GM21390 (cell line): ENCODE results near the gene SLCO1B3.
"Not testable (repeated sequence)": the region's sequence is repeated elsewhere in the genome, so short reads cannot be mapped to it uniquely, and the experiment has no call there.

Experiments used
- ATAC-seq: cut with Tn5 transposase; IDR thresholded peaks from one replicate; pipeline ENCODE4 v1.9.1; 2021; ENCODE audit not compliant: unreplicated experiment

The SLCO1B3 gene

GRCh38 chr12:20810487-20810886 is at the start of gene SLCO1B3:
TSS of gene SLCO1B3 (plus strand) at chr12:20810705. CDS start at chr12:20815739, 5,034 bp downstream.
- no peak for ATAC-seq

- no peak for ATAC-seq
These were observed 33.1 kb upstream of the SLCO1B3 start for GRCh38 chr12:20777420-20777819.

- ATAC-seq: no peak
These were observed 31.5 kb upstream of the SLCO1B3 start for GRCh38 chr12:20778969-20779368.

GRCh38 chr12:20779971-20780370 is 30.5 kb upstream of the SLCO1B3 start:
- ATAC-seq: not testable (repeated sequence)

GRCh38 chr12:20783796-20784357 is 26.6 kb upstream of the SLCO1B3 start:
- not testable (repeated sequence) for ATAC-seq

GRCh38 chr12:20792971-20793370 is 17.5 kb upstream of the SLCO1B3 start:
- ATAC-seq: no peak

- no peak for ATAC-seq
These were observed 12.0 kb upstream of the SLCO1B3 start for GRCh38 chr12:20798554-20798953.

GRCh38 chr12:20800160-20800559 is 10.3 kb upstream of the SLCO1B3 start:
- ATAC-seq: no peak

- ATAC-seq: no peak
These were observed 9.5 kb upstream of the SLCO1B3 start for GRCh38 chr12:20801035-20801434.

- ATAC-seq: no peak
These were observed 4.6 kb upstream of the SLCO1B3 start for GRCh38 chr12:20805921-20806320.

- ATAC-seq: no peak
These were observed 3.1 kb upstream of the SLCO1B3 start for GRCh38 chr12:20807192-20808080.

- ATAC-seq: no peak
These were observed 2.0 kb upstream of the SLCO1B3 start for GRCh38 chr12:20808521-20808920.

- no peak for ATAC-seq
These were observed 5.1 kb downstream of the SLCO1B3 start for GRCh38 chr12:20815574-20815973.

- ATAC-seq: no peak
These were observed 11.9 kb downstream of the SLCO1B3 start for GRCh38 chr12:20822415-20822814.

- no peak for ATAC-seq
These were observed 12.4 kb downstream of the SLCO1B3 start for GRCh38 chr12:20822925-20823324.

GRCh38 chr12:20829919-20830318 is 19.4 kb downstream of the SLCO1B3 start:
- no peak for ATAC-seq

GRCh38 chr12:20830456-20830855 is 20.0 kb downstream of the SLCO1B3 start:
- no peak for ATAC-seq

- ATAC-seq: no peak
These were observed 22.4 kb downstream of the SLCO1B3 start for GRCh38 chr12:20832911-20833310.

- ATAC-seq: no peak
These were observed 42.1 kb downstream of the SLCO1B3 start for GRCh38 chr12:20852649-20853048.

- no peak for ATAC-seq
These were observed 52.6 kb downstream of the SLCO1B3 start for GRCh38 chr12:20863056-20863455.

- ATAC-seq: no peak
These were observed 55.4 kb downstream of the SLCO1B3 start for GRCh38 chr12:20865873-20866272.

- ATAC-seq: no peak
These were observed 57.8 kb downstream of the SLCO1B3 start for GRCh38 chr12:20868277-20868676.
